ENCODE results near the gene GID4.

Gene GID4

DNA sequence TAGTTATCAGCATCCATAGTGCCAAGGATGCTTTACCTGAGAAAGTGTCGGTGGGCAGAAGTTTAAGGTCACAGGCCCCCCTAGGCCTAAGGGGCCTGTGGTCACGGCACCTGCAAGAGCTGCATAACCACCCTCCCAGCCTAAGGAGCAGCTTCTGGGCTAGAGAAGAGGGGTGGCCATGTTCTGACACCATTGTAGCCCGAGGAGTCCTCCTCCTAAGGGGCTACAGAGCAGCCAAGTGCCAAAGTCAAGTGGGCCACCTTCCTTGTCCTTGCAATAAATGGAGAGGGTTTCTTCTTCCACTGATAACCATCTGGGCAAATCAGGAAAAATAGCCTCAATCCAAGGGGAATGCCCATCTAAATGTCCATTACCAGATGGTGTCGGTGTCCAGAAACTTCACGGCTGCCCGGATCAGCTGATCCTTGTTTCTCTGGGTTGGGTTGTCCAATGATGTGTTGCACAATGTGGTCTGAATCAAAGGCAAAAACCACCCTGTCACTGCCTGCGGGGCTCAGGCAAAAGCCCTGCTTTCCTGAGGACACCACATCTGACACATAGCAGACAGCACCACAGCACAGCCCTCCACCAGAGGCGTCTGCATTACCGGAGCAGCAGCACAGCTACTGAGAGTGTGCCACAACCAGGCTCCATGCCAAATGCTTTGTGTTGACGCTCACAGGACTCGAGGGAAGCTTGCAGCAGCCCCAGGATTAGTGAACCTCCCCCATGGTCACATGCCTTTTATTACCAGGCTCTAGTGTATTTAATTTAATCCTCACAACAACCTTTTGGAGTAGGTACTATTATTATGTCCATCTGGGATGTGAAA lies 13.0 kb upstream of the GID4 start:
- no peak for DNase-seq (ENCODE audit: low spot score)
- Histone ChIP-seq H3K27ac (no peak overlapping the region), H3K4me3 (no peak overlapping the region)
- TF ChIP-seq CTCF (IDR thresholded peaks at IDR 0.05): no peak

DNA sequence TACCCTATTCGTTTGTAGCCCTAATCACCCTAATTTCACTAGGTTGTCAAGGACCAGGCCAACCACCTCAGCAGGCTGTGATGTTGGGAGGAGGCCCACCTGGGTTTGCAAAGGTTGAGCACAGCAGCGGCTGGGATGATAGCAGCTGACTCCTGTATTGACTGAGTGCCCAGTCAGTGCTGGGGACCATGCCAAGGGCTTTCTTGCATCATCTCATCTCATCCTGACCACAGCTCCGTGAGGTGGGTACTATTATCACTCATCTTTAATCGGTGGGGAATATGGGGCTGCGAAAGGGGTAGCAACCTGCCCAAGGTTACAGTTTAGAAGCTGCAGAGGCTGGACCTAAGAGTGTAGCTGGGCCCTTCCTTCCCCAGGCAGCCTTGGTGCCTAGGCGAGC lies 11.9 kb upstream of the GID4 start:
- no peak overlapping the region for H3K27ac ChIP-seq

DNA sequence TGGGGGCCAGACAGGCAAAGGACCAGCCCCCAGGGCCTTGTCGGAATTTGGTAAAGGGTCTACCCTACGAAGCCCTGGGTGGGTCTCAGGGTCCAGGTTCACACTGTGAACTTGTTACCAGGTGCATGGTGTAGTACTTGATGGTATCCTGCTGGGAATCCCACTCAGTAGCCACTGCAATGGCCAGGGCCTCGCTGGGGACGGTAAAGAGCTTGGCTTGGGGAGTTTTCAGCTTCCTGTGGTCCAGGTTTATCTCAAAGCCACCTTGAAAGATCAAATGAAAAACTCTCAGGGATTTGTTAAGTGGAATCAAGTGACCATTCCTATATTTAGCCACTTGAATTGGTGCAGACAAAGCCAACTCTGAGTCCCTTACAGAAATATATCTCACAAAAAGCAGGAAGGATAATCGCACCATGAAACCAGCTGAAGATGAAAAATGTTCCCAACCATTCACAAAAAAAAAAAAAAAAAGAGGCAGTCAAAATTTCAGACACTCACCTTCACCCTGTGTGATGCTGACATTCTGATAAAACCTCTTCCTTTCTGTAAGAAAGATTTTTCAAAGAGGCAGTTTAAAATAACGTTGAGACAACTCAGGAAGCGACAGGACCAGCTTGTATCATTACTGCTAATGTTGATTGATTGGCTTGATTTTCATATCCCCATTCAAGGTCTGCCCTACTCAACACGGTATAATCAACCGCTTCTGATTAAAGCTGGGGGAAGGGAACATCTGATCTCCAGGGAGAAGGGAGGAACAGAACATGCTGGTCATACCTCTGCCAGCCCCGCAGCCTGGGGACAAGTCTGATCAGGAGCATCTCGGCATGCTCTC lies 10.9 kb upstream of the GID4 start:
- H3K27ac ChIP-seq: no peak overlapping the region
- TF ChIP-seq CTCF (IDR thresholded peaks at IDR 0.05): no peak
- DNase-seq (ENCODE audit: low spot score): no peak
- no peak overlapping the region for H3K4me3 ChIP-seq

More for the DNA sequence above, 11.9 kb upstream of the GID4 start:
- DNase-seq (ENCODE audit: low spot score): no peak
- H3K4me3 ChIP-seq: no peak overlapping the region
- TF ChIP-seq CTCF (IDR thresholded peaks at IDR 0.05): no peak

DNA sequence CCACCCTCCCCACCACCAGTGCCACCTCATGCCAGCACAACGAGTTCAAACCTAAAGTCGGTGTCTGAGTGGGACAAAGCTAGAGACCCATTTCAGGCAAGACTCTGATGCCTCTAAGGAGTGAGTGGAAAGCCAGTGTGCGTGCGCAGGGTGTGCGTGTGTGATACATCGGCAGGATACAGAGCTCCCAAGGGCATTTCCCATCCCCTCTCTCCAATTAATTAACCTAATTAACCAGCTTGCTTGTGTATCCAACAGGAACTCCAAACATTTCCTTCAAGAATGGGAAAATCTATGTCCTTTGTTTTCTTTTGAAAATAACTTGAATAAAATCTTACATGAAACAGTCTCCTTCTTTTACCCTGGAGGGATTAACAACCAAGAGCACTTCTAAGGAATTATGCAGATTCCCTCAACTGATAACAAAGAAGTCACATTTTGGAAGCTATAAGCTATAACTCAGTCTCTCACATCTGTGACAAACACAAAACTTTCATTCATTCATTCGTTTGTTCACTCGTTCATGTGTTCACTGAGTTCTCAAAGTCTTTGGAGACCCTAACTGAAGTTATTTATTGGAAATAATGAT lies 10.2 kb upstream of the GID4 start:
- DNase-seq (ENCODE audit: low spot score): no peak
- H3K27ac ChIP-seq: no peak overlapping the region
- no peak for TF ChIP-seq CTCF (IDR thresholded peaks at IDR 0.05)
- no peak overlapping the region for H3K4me3 ChIP-seq

- Histone ChIP-seq H3K4me3 (no peak overlapping the region), H3K27ac (no peak overlapping the region)
- TF ChIP-seq CTCF (IDR thresholded peaks at IDR 0.05): no peak
- DNase-seq (ENCODE audit: low spot score): no peak
These were observed 7.3 kb upstream of the GID4 start for GRCh38 chr17:18031955-18032354.

GRCh38 chr17:18033442-18034099 lies 5.6 kb upstream of the GID4 start:
- H3K27ac ChIP-seq: no peak overlapping the region
- DNase-seq (ENCODE audit: low spot score): no peak
- H3K4me3 ChIP-seq: no peak overlapping the region
- TF ChIP-seq CTCF (IDR thresholded peaks at IDR 0.05): peak; percentile 30
